ENCODE measurements around the gene CD93.

DNA sequence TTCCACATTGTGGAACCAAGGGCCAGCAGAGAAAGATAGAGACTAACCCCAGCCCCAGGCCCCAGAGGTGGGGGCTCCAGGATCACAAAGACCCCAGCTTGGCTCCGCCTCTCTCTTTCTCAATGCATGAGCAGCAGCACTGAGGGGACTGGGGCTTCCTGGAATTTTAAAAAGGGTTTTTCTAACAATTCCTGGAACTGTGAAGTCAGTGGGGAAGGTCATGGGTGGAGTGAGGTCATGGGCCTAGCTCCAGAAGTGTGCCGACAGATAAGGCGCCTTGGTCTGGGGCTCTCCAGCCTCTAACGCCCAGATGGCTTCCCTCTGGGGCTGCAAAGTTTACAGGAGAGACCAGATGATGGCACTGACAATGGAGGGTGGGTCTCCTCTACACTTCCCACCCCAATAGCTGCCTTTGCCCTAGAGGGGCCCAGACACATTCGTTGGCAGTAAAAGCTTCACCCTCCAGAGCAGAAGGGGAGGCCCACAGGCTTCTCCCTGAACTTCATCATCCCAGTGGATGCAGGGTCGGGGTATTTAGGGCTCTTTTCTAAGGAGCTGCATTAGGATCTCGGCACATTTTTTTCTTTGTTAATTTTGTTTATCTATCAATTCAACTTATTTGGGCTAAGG lies 46.9 kb upstream of the CD93 start:
- TF ChIP-seq CEBPB (IDR thresholded peaks at IDR 0.05) (no peak), RAD21 (IDR thresholded peaks at IDR 0.05; ENCODE audit: low read depth) (no peak), YY1 (IDR thresholded peaks at IDR 0.05; ENCODE audit: low read depth) (no peak), FOXM1 (IDR thresholded peaks at IDR 0.05; ENCODE audit: borderline replicate concordance, low read depth) (no peak), EP300 (IDR thresholded peaks at IDR 0.05; ENCODE audit: borderline replicate concordance) (no peak), EGR1 (IDR thresholded peaks at IDR 0.05) (no peak)
- TF ChIP-seq, protein P1, sequence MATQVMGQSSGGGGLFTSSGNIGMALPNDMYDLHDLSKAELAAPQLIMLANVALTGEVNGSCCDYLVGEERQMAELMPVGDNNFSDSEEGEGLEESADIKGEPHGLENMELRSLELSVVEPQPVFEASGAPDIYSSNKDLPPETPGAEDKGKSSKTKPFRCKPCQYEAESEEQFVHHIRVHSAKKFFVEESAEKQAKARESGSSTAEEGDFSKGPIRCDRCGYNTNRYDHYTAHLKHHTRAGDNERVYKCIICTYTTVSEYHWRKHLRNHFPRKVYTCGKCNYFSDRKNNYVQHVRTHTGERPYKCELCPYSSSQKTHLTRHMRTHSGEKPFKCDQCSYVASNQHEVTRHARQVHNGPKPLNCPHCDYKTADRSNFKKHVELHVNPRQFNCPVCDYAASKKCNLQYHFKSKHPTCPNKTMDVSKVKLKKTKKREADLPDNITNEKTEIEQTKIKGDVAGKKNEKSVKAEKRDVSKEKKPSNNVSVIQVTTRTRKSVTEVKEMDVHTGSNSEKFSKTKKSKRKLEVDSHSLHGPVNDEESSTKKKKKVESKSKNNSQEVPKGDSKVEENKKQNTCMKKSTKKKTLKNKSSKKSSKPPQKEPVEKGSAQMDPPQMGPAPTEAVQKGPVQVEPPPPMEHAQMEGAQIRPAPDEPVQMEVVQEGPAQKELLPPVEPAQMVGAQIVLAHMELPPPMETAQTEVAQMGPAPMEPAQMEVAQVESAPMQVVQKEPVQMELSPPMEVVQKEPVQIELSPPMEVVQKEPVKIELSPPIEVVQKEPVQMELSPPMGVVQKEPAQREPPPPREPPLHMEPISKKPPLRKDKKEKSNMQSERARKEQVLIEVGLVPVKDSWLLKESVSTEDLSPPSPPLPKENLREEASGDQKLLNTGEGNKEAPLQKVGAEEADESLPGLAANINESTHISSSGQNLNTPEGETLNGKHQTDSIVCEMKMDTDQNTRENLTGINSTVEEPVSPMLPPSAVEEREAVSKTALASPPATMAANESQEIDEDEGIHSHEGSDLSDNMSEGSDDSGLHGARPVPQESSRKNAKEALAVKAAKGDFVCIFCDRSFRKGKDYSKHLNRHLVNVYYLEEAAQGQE (IDR thresholded peaks at IDR 0.05; ENCODE audit: low read depth): no peak
- TF ChIP-seq, protein P2, sequence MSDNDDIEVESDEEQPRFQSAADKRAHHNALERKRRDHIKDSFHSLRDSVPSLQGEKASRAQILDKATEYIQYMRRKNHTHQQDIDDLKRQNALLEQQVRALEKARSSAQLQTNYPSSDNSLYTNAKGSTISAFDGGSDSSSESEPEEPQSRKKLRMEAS (IDR thresholded peaks at IDR 0.05): no peak
